H1 (cell line): ENCODE data around the gene SUSD6. TPM values are rescaled to one million over a fixed set of nuclear protein-coding genes. Genes with fewer than 3 reads are reported as not detected.
A peak's percentile ranks its signal among the peaks of the same experiment; 100 is the strongest.

Experiments used
- CTCF ChIA-PET: fragments of 300-600 bp; sonication (Branson Sonifier 250); formaldehyde crosslinking; loops from one replicate; lab custom pipeline; 2021; ENCODE audit not compliant: partially characterized antibody; lab: Charles Lee
- POLR2A ChIA-PET: fragments of 300-600 bp; sonication (Branson Sonifier 250); formaldehyde crosslinking; loops from one replicate; lab custom pipeline; 2021; ENCODE audit warnings: inconsistent platforms; ENCODE audit not compliant: partially characterized antibody; lab: Charles Lee
- DNase-seq, 2 experiments: peaks; one replicate each; pipeline versions ENCODE4 v3.0.0 to v3.0.0-alpha.2; 2010 to 2022; ENCODE audit warnings: low spot score in 2 of 2, low read depth in 1 of 2, mixed read lengths in 1 of 2
- FAIRE-seq: peaks from 2 replicates; lab custom pipeline; 2011; peaks lifted over from hg19 to GRCh38; lab: Jason Lieb, UNC
- H2AFZ ChIP-seq: 2 replicates; pipeline ENCODE4 v1.8.1; 2012; ENCODE audit warnings: low read length, inconsistent platforms
- H2AK5ac ChIP-seq: 2 replicates; pipeline ENCODE4 v1.6.1; 2013; ENCODE audit warnings: low read depth, low read length
- H2BK120ac ChIP-seq: replicated peaks from 2 replicates; pipeline ENCODE3; 2013; ENCODE audit warnings: low read depth, low read length, inconsistent platforms
- H2BK12ac ChIP-seq: 2 replicates; pipeline ENCODE4 v1.6.1; 2013; ENCODE audit warnings: low read depth, low read length
- H2BK15ac ChIP-seq: 2 replicates; pipeline ENCODE4 v1.6.1; 2013; ENCODE audit warnings: low read length
- H2BK20ac ChIP-seq: 2 replicates; pipeline ENCODE4 v1.6.1; 2013; ENCODE audit warnings: low read length
- H2BK5ac ChIP-seq: 2 replicates; pipeline ENCODE4 v1.6.1; 2013; ENCODE audit warnings: low read depth, low read length
- H3K14ac ChIP-seq: 2 replicates; pipeline ENCODE4 v1.6.1; 2013; ENCODE audit warnings: inconsistent platforms; ENCODE audit not compliant: insufficient read length
- H3K18ac ChIP-seq: 2 replicates; pipeline ENCODE4 v1.6.1; 2013; ENCODE audit warnings: low read length; ENCODE audit errors: extremely low read depth
- H3K23ac ChIP-seq: 2 replicates; pipeline ENCODE4 v1.6.1; 2013; ENCODE audit warnings: inconsistent platforms; ENCODE audit not compliant: insufficient read length
- H3K23me2 ChIP-seq: 2 replicates; pipeline ENCODE4 v1.6.1; 2013; ENCODE audit warnings: low read depth, low read length
- H3K27ac ChIP-seq: 2 replicates; pipeline ENCODE4 v1.6.1; 2011; ENCODE audit warnings: low read depth, low read length, inconsistent platforms
- H3K27me3 ChIP-seq, 4 experiments: replicated peaks in 1 of 4; 1 replicate in 1 of 4; 2 replicates in 3 of 4; pipeline versions ENCODE4 v1.6.1 to v1.8.1; 2011 to 2013; ENCODE audit warnings: low read length in 3 of 4, mild to moderate bottlenecking in 3 of 4, inconsistent platforms in 2 of 4, mixed read lengths in 2 of 4, moderate library complexity in 1 of 4; ENCODE audit not compliant: control insufficient read depth in 3 of 4, insufficient read depth in 3 of 4; ENCODE audit errors: extremely low read depth in 1 of 4
- H3K36me3 ChIP-seq, 4 experiments: 2 replicates each; pipeline versions ENCODE4 v1.6.1 to v1.8.1; 2011 to 2013; ENCODE audit warnings: mild to moderate bottlenecking in 4 of 4, low read length in 3 of 4, moderate library complexity in 2 of 4, control low read depth in 1 of 4, inconsistent platforms in 1 of 4; ENCODE audit not compliant: insufficient read depth in 4 of 4, control insufficient read depth in 2 of 4
- H3K4ac ChIP-seq: replicated peaks from 2 replicates; pipeline ENCODE3; 2013; ENCODE audit warnings: low read length, low read depth, mixed read lengths, inconsistent platforms; ENCODE audit not compliant: insufficient read length
- H3K4me1 ChIP-seq, 4 experiments: replicated peaks in 1 of 4; 1 replicate in 1 of 4; 2 replicates in 3 of 4; pipeline versions ENCODE4 v1.6.1 to v1.8.1; 2011 to 2013; ENCODE audit warnings: low read length in 3 of 4, inconsistent platforms in 2 of 4, mixed read lengths in 1 of 4; ENCODE audit not compliant: insufficient read depth in 4 of 4, control insufficient read depth in 3 of 4
- H3K4me2 ChIP-seq, 2 experiments: 2 replicates each; pipeline versions ENCODE4 v1.6.1 to v1.8.1; 2011 to 2013; ENCODE audit warnings: low read depth in 2 of 2, low read length in 2 of 2, control low read depth in 1 of 2, inconsistent platforms in 1 of 2, mild to moderate bottlenecking in 1 of 2; ENCODE audit not compliant: insufficient read depth in 1 of 2
- H3K4me3 ChIP-seq, 4 experiments: fragments of 200-600, 300-600 bp in 1 of 4; sonication (generic), shearing (Covaris generic), sonication (Bioruptor Twin) in 1 of 4; 2 replicates each; pipeline versions ENCODE4 v1.5.1 to v1.8.1; 2011 to 2016; ENCODE audit warnings: low read length in 4 of 4, low read depth in 3 of 4, control low read depth in 2 of 4, inconsistent platforms in 2 of 4, mild to moderate bottlenecking in 2 of 4, mixed read lengths in 1 of 4, moderate library complexity in 1 of 4; ENCODE audit not compliant: insufficient read depth in 2 of 4; ENCODE audit errors: extremely low read depth in 1 of 4
- H3K56ac ChIP-seq: replicated peaks from 2 replicates; pipeline ENCODE3; 2013; ENCODE audit warnings: low read depth, mild to moderate bottlenecking, mixed read lengths, low read length, inconsistent platforms; ENCODE audit not compliant: insufficient read length
- H3K79me1 ChIP-seq: 2 replicates; pipeline ENCODE4 v1.6.1; 2013; ENCODE audit warnings: low read depth, low read length, control low read depth
- H3K79me2 ChIP-seq, 2 experiments: 2 replicates each; pipeline versions ENCODE4 v1.6.1 to v1.8.1; 2012 to 2013; ENCODE audit warnings: low read length in 2 of 2, mild to moderate bottlenecking in 2 of 2, inconsistent platforms in 1 of 2; ENCODE audit not compliant: insufficient read depth in 2 of 2, control insufficient read depth in 1 of 2
- H3K9ac ChIP-seq, 4 experiments: replicated peaks in 1 of 4; 1 replicate in 1 of 4; 2 replicates in 3 of 4; pipeline versions ENCODE4 v1.6.1 to v1.8.1; 2011 to 2013; ENCODE audit warnings: low read depth in 3 of 4, low read length in 3 of 4, control low read depth in 2 of 4, mild to moderate bottlenecking in 2 of 4, moderate library complexity in 2 of 4, inconsistent platforms in 1 of 4; ENCODE audit errors: extremely low read depth in 1 of 4
- H3K9me3 ChIP-seq, 2 experiments: 2 replicates each; pipeline versions ENCODE4 v1.6.1 to v1.8.1; 2012 to 2013; ENCODE audit warnings: mild to moderate bottlenecking in 2 of 2, moderate library complexity in 2 of 2, control low read depth in 1 of 2, inconsistent platforms in 1 of 2, low read depth in 1 of 2, low read length in 1 of 2, mixed read lengths in 1 of 2; ENCODE audit not compliant: insufficient read depth in 2 of 2
- H4K20me1 ChIP-seq, 2 experiments: replicated peaks in 1 of 2; 2 replicates each; pipeline versions ENCODE3 to v1.8.1; 2011 to 2013; ENCODE audit warnings: inconsistent platforms in 2 of 2, low read length in 2 of 2, mild to moderate bottlenecking in 1 of 2; ENCODE audit not compliant: insufficient read depth in 2 of 2, control insufficient read depth in 1 of 2
- H4K5ac ChIP-seq: 2 replicates; pipeline ENCODE4 v1.6.1; 2013; ENCODE audit warnings: low read length, low read depth, mixed read lengths, inconsistent platforms; ENCODE audit not compliant: insufficient read length
- H4K8ac ChIP-seq: 2 replicates; pipeline ENCODE4 v1.8.0; 2013; ENCODE audit warnings: mild to moderate bottlenecking, moderate library complexity, low read length, inconsistent platforms; ENCODE audit not compliant: insufficient read depth; ENCODE audit errors: extremely low read depth
- H4K91ac ChIP-seq: replicated peaks from 2 replicates; pipeline ENCODE3; 2013; ENCODE audit warnings: low read length, mixed read lengths, inconsistent platforms; ENCODE audit not compliant: insufficient read length
- ASH2L ChIP-seq: fragments of 200-600, 300-600 bp; sonication (generic); IDR thresholded peaks from one replicate; pipeline ENCODE4 v1.7.1; 2017; ENCODE audit warnings: low read length
- whole genome bisulfite sequencing, 2 experiments: shearing (Covaris generic) in 1 of 2; methylation state at CpG; one replicate each; pipeline versions ENCODE4 v1.1.6 to v1.1.7; 2013 to 2015; ENCODE audit warnings: low lambda C conversion rate in 2 of 2, mixed read lengths in 2 of 2, inconsistent platforms in 1 of 2, low coverage in 1 of 2, missing lambda C conversion rate in 1 of 2; ENCODE audit not compliant: insufficient replicate concordance in 2 of 2, insufficient coverage in 1 of 2, insufficient read length in 1 of 2; ENCODE audit errors: extremely low coverage in 1 of 2, missing lambda C conversion rate in 1 of 2; 5-methylcytosine and 5-hydroxymethylcytosine counted together
- polyA plus RNA-seq, 7 experiments: library from polyadenylated mRNA; depleted of rRNA in 3 of 7; stranded (reverse) in 5 of 7; unstranded in 2 of 7; fragments of >200 nt in 5 of 7; fragments of 200-250 nt in 2 of 7; gene quantifications; 1 replicate in 5 of 7; 2 replicates in 1 of 7; 4 replicates in 1 of 7; pipeline versions ENCODE4 v1.2.1 to v1.2.3, GENCODE V29; 2011 to 2013; ENCODE audit warnings: missing spikeins in 2 of 7, mixed read lengths in 2 of 7
- total RNA-seq: library from RNA; stranded (reverse); fragmentation: NEBNext Ultra II Directional; extraction: Animal tissue kit (Norgen Biotek cat#: 25700); gene quantifications from 2 replicates; pipeline ENCODE4 v1.2.1, GENCODE V29; 2021

Gene SUSD6
- total and polyA plus RNA-seq, 2 of the 8 experiments (the other 6 are each of a cell fraction or from before 2014, with no cell fraction given) = 3.0 to 3.8 TPM

GRCh38 chr14:69613312-69614073, 2.1 kb downstream of the SUSD6 start:
- Histone ChIP-seq H2AK5ac (no peak overlapping the region), H3K4me2 (peak overlapping the region in 1 of 2 experiments; percentile 85; a peak in 1 of 4 replicates), H4K5ac (no peak overlapping the region), H3K79me1 (no peaks in the 10 kb centered on the region; the same call in 1 of the 2 replicates), H3K36me3 (no peaks in the 10 kb centered on the region), H2BK12ac (no peak overlapping the region), H4K8ac (no peak overlapping the region), H2BK5ac (no peak overlapping the region), H3K23ac (no peak overlapping the region), H2BK20ac (no peak overlapping the region), H3K9ac (no peak overlapping the region), H2BK15ac (no peak overlapping the region), H2AFZ (no peak overlapping the region), H3K14ac (no peak overlapping the region), H3K4ac (no peak overlapping the region), H3K23me2 (peaks cover 13% of the 10 kb centered on the region; the same call in 1 of the 2 replicates), H3K18ac (no peak overlapping the region), H3K27ac (no peak overlapping the region), H4K20me1 (no peaks in the 10 kb centered on the region), H3K27me3 (peaks cover 0 to 3% (median 0%) of the 10 kb centered on the region in 4 experiments; a peak in 1 of 7 replicates), H4K91ac (no peak overlapping the region), H3K56ac (no peak overlapping the region), H3K9me3 (no peaks in the 10 kb centered on the region), H3K4me3 (peak overlapping the region in 1 of 4 experiments; percentile 80; a peak in 1 of 8 replicates), H3K79me2 (0 out of 4 replicates have a peak, but pooled peaks cover 0 to 5% of the 10 kb centered on the region in 2 experiments), H2BK120ac (no peak overlapping the region), H3K4me1 (peaks cover 2 to 15% (median 7%) of the 10 kb centered on the region in 4 experiments; a peak in 5 of 7 replicates)
- 92% methylated on average over 4 of the region's 4 CpGs; no CpG with 5 or more reads in 1 of the 2 experiments for WGBS, 2 experiments
- no peak for FAIRE-seq
- CTCF ChIA-PET = interaction anchor here (1.5 to 6.9 kb wide), 4 partner anchors 10 to 113 kb away, joined by 3 to 31 read pairs (median 10); no protein-coding TSS in a partner anchor
- no peak for TF ChIP-seq ASH2L
- POLR2A ChIA-PET = interaction anchor here (3.1 kb wide), 1 partner anchor 153 kb away, joined by 18 read pairs; the partner anchor contains the start of gene SRSF5
- no peak for DNase-seq
